ENCODE results near the gene SGCA.

- TF ChIP-seq CTCF (IDR thresholded peaks at IDR 0.05; ENCODE audit: extremely low read depth in 1 of 2, insufficient read depth in 1 of 2, low read depth in 1 of 2, low read length in 2 of 2) (no peak), POLR2A (IDR thresholded peaks at IDR 0.05; ENCODE audit: low read depth, low read length) (no peak), MAX (IDR thresholded peaks at IDR 0.05; ENCODE audit: insufficient read depth, insufficient read length) (no peak)
These were observed 35.1 kb upstream of the SGCA start for GRCh38 chr17:50130559-50131305.

Data from endothelial cell of umbilical vein (primary cell).